ENCODE data around the gene BSND. TPM values are rescaled to one million over a fixed set of nuclear protein-coding genes. Genes with fewer than 3 reads are reported as not detected.

Gene BSND
- total and polyA plus RNA-seq, 8 donors = not detected

DNA sequence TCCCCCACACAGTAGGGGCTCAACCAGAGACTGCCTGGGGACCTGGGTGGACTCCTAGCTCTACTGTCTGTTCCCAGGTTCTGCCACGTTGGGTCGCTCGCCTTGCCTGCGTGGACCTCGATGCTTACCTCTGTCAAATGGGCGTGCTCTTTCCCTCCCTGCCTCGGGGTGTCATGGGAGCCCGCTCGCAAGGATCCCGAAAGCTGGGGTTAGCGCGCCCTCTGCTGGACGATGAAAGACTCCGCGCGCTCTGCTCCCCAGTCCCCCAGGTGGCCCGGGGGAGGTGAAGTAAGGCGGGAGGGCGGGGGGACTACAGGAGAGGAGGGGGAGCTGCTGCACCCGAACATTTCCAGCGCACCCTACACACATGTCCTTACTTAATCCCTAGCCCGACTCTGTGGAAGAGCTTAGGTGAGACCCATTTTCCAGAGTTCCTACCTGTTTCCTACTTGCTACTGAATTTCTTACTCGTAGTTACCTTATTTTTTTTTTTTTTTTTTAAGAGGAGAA lies 2.3 kb upstream of the BSND start:
- Histone ChIP-seq H3K36me3 (no peaks in the 10 kb centered on the region), H3K4me3 (peak overlapping the region; percentile 13 to 34 (median 20)), H3K27me3 (peaks cover 0 to 64% (median 27%) of the 10 kb centered on the region in 3 donors), H3K27ac (no peak overlapping the region), H3K9me3 (no peaks in the 10 kb centered on the region), H3K4me1 (peaks cover 7 to 12% (median 10%) of the 10 kb centered on the region in 4 donors)
- intact Hi-C loops (cut with DNase I; ENCODE audit: low total_unique reads) = loop anchor here (5.0 kb wide), 1 partner anchor 49 kb away; no protein-coding TSS in a partner anchor
- TF ChIP-seq, protein P1, sequence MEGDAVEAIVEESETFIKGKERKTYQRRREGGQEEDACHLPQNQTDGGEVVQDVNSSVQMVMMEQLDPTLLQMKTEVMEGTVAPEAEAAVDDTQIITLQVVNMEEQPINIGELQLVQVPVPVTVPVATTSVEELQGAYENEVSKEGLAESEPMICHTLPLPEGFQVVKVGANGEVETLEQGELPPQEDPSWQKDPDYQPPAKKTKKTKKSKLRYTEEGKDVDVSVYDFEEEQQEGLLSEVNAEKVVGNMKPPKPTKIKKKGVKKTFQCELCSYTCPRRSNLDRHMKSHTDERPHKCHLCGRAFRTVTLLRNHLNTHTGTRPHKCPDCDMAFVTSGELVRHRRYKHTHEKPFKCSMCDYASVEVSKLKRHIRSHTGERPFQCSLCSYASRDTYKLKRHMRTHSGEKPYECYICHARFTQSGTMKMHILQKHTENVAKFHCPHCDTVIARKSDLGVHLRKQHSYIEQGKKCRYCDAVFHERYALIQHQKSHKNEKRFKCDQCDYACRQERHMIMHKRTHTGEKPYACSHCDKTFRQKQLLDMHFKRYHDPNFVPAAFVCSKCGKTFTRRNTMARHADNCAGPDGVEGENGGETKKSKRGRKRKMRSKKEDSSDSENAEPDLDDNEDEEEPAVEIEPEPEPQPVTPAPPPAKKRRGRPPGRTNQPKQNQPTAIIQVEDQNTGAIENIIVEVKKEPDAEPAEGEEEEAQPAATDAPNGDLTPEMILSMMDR (IDR thresholded peaks at IDR 0.05) = peak in 5 of 7 experiments; percentile 65 to 91 (median 79)
- no peak for TF ChIP-seq POLR2AphosphoS5 (IDR thresholded peaks at IDR 0.05)
- WGBS, 5 donors = 3 to 8% (median 5%) methylated on average over 18 to 23 of the region's 23 CpGs
- peak; percentile 80 to 89 for DNase-seq

DNA sequence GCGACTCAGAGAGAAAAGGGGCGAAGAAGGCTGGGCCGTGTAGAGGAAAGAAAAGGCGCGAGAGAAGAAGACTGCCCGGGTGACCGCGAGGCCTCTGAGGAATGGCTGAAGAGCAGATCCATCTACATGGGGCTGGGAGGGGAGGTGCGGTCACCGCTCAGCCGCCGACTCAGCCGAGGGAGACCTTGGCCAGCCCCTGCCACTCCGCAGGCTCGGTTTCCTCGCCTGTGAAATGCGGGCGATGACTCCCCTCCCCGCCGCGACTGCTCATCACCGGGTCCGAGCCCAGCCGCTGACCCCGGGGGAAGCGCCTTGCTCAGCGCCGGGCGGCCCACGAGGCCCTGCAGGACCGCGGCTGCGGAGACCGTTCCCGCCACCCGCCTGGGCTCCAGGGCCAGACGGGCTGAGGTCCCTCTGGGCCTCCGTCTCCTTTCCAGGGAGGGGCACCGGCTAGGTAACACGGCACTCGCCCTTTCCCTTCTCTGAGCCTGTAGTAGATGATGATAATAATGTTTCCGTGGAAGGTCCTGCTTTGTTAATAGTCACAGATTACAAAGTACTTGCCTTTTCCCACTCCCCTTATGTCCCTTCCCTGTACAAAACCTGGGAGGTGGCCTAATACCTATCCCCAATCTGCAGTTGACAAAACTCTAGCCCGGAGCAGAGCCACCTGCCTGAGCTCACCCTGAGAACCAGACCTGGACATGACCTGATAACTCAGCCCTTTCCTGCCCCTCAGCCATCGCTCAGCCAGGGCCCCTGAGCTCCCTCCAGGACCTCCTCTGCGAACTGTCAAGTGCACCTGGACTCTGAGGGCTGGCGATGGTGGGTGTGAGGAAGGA lies 1.6 kb upstream of the BSND start:
- H3K4me1 ChIP-seq = peaks cover 7 to 12% (median 10%) of the 10 kb centered on the region in 4 donors
- intact Hi-C loops (cut with DNase I; ENCODE audit: low total_unique reads) = loop anchor here (5.0 kb wide), 1 partner anchor 50 kb away; no protein-coding TSS in a partner anchor
- peak overlapping the region; percentile 13 to 34 (median 20) for H3K4me3 ChIP-seq
- WGBS, 5 donors = 12 to 21% (median 13%) methylated on average over 32 to 46 of the region's 46 CpGs
- DNase-seq = peak in 1 of 2 donors; percentile 48
- no peaks in the 10 kb centered on the region for H3K36me3 ChIP-seq
- TF ChIP-seq POLR2AphosphoS5 (IDR thresholded peaks at IDR 0.05) (no peak), POLR2A (IDR thresholded peaks at IDR 0.05) (no peak), EP300 (IDR thresholded peaks at IDR 0.05) (no peak)
- TF ChIP-seq, protein P1 (IDR thresholded peaks at IDR 0.05) = no peak
- peaks cover 0 to 67% (median 27%) of the 10 kb centered on the region in 3 donors for H3K27me3 ChIP-seq
- no peak overlapping the region for H3K27ac ChIP-seq
- H3K9me3 ChIP-seq = no peaks in the 10 kb centered on the region

DNA sequence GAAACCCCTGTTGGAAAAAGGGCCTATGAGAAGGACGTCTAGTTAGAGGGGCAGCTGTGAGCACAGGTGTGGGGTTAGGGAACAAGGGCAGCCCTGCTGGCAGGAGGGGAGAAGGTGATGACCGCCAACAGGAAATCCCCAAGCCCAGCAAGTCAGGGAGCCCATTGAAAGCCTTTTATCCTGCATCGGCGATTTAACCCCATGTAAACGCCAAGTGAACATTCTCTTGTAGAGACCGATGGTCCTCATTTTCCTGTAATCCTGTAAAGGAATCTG lies 1.1 kb upstream of the BSND start:
- Histone ChIP-seq H3K4me3 (no peak overlapping the region), H3K9me3 (no peaks in the 10 kb centered on the region), H3K27ac (no peak overlapping the region), H3K27me3 (peaks cover 0 to 67% (median 27%) of the 10 kb centered on the region in 3 donors), H3K36me3 (no peaks in the 10 kb centered on the region), H3K4me1 (peaks cover 7 to 12% (median 10%) of the 10 kb centered on the region in 4 donors)
- DNase-seq = no peak
- WGBS, 5 donors = 71 to 86% (median 83%) methylated on average over 6 of the region's 6 CpGs
- TF ChIP-seq POLR2A (IDR thresholded peaks at IDR 0.05) = no peak
- TF ChIP-seq, protein P1 (IDR thresholded peaks at IDR 0.05) = no peak
- no peak for TF ChIP-seq POLR2AphosphoS5 (IDR thresholded peaks at IDR 0.05)
- TF ChIP-seq EP300 (IDR thresholded peaks at IDR 0.05) = no peak
- intact Hi-C loops (cut with DNase I; ENCODE audit: low total_unique reads) = loop anchor here (5.0 kb wide), 1 partner anchor 50 kb away; no protein-coding TSS in a partner anchor

DNA sequence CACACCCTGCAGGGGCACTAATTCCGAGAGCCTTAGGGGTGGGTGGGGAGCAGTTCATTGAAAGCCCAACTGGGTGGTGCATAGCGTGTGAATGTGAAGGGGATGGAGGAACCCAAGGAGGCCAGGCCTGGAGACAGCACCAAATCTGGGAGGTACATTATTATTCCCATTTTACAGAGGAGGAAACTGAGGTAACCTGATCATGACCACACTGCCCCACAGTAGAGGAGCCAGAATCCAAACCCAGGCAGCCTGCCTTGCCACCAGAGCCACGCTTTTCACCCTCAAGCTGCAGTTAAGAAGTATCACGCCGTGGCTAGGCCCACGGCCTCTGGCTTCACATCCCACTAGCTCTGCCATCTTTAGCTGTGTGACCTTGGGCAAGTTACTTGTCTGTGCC lies 633 bp upstream of the BSND start:
- 89 to 97% (median 93%) methylated on average over 6 of the region's 6 CpGs for WGBS, 5 donors
- no peak overlapping the region for H3K27ac ChIP-seq
- no peak for TF ChIP-seq POLR2A (IDR thresholded peaks at IDR 0.05)
- TF ChIP-seq, protein P1 (IDR thresholded peaks at IDR 0.05) = no peak
- no peak for TF ChIP-seq EP300 (IDR thresholded peaks at IDR 0.05)
- TF ChIP-seq POLR2AphosphoS5 (IDR thresholded peaks at IDR 0.05) = no peak
- H3K9me3 ChIP-seq = no peaks in the 10 kb centered on the region
- H3K4me1 ChIP-seq = peaks cover 7 to 12% (median 10%) of the 10 kb centered on the region in 4 donors
- intact Hi-C loops (cut with DNase I; ENCODE audit: low total_unique reads) = loop anchor here (5.0 kb wide), 1 partner anchor 51 kb away; no protein-coding TSS in a partner anchor
- no peak overlapping the region for H3K4me3 ChIP-seq
- no peaks in the 10 kb centered on the region for H3K36me3 ChIP-seq
- peaks cover 0 to 67% (median 27%) of the 10 kb centered on the region in 3 donors for H3K27me3 ChIP-seq
- no peak for DNase-seq

Data from stomach (tissue), 9 donors.